Astrocyte of the spinal cord (primary cell): ENCODE measurements around the gene CTBS.
A peak's percentile ranks its signal among the peaks of the same experiment; 100 is the strongest.
"Not testable (repeated sequence)": the region's sequence is repeated elsewhere in the genome, so short reads cannot be mapped to it uniquely, and the experiment has no call there.

Experiments
- DNase-seq: peaks from one replicate; pipeline ENCODE4 v3.0.0; 2011; ENCODE audit warnings: low read depth, low spot score
- H3K4me3 ChIP-seq: 2 replicates; pipeline ENCODE4 v1.5.1; 2011; ENCODE audit warnings: low read depth, mild to moderate bottlenecking, low read length, moderate library complexity
- CTCF ChIP-seq: IDR thresholded peaks from 2 replicates; pipeline ENCODE4 v1.5.1; 2012; ENCODE audit warnings: low read depth, mild to moderate bottlenecking, low read length, inconsistent platforms
- in situ Hi-C: cut with HindIII; loops from 2 replicates; pipeline ENCODE4 v1.10.0; 2017; ENCODE audit warnings: low sequenced_read_pairs

Gene CTBS

GRCh38 chr1:84510165-84510564, 64.1 kb downstream of the CTBS start:
- in situ Hi-C loops = no loop called here
- H3K4me3 ChIP-seq = no peak overlapping the region
- TF ChIP-seq CTCF = no peak
- DNase-seq = no peak

GRCh38 chr1:84509029-84509428, 65.2 kb downstream of the CTBS start:
- no peak overlapping the region for H3K4me3 ChIP-seq
- DNase-seq = no peak
- in situ Hi-C loops = no loop called here
- no peak for TF ChIP-seq CTCF

GRCh38 chr1:84508510-84508909, 65.7 kb downstream of the CTBS start:
- in situ Hi-C loops = no loop called here
- H3K4me3 ChIP-seq = no peak overlapping the region
- DNase-seq = no peak
- TF ChIP-seq CTCF = no peak

GRCh38 chr1:84507887-84508286, 66.4 kb downstream of the CTBS start:
- in situ Hi-C loops = not testable (repeated sequence)

GRCh38 chr1:84506729-84507453, 67.3 kb downstream of the CTBS start:
- peak overlapping the region; percentile 93 for H3K4me3 ChIP-seq
- no peak for TF ChIP-seq CTCF
- no peak for DNase-seq
- in situ Hi-C loops = no loop called here

More at GRCh38 chr1:84507887-84508286, 66.4 kb downstream of the CTBS start:
- DNase-seq, H3K4me3 ChIP-seq: not testable (repeated sequence)

GRCh38 chr1:84506002-84506728, 68.1 kb downstream of the CTBS start, which contains the start of the genes GNG5 and SPATA1:
Gene GNG5 (minus strand): TSS chr1:84506581. CDS start chr1:84506091, 490 bp downstream.
Gene SPATA1 (plus strand): TSS chr1:84506386. CDS start chr1:84516360, 9,974 bp downstream.
- no peak for TF ChIP-seq CTCF
- in situ Hi-C loops = no loop called here
- peak; percentile 97 for DNase-seq
- H3K4me3 ChIP-seq = peak within 1 kb of the TSS; percentile 93

GRCh38 chr1:84505493-84506001, 68.7 kb downstream of the CTBS start:
- in situ Hi-C loops = no loop called here
- peak overlapping the region; percentile 93 for H3K4me3 ChIP-seq
- DNase-seq = peak; percentile 66
- no peak for TF ChIP-seq CTCF
